HepG2 (cell line): ENCODE measurements around the gene GAD2. TPM values are rescaled to one million over a fixed set of nuclear protein-coding genes. Genes with fewer than 3 reads are reported as not detected.

ENCODE experiments used
- ATAC-seq: fragments of 200-7000 bp; cut with Tn5 transposase; 3 replicates; pipeline ENCODE4 v1.9.1; 2020; ENCODE audit warnings: mild to moderate bottlenecking, moderate library complexity
- BruUV-seq: library from RNA; stranded (reverse); fragments of 400-500 nt; replicated peaks from 2 replicates; lab custom pipeline; 2021; lab: Mats Ljungman, UMichigan
- CTCF ChIA-PET: fragments of 300-600 bp; formaldehyde crosslinking; extraction: SDS; loops from one replicate; lab custom pipeline; 2021; ENCODE audit warnings: low total read pairs, inconsistent platforms, low intra/inter-chr PET ratio; lab: Yijun Ruan, JAX
- POLR2A ChIA-PET: fragments of 350-600 bp; sonication (Branson Sonifier 250); formaldehyde crosslinking; loops from one replicate; lab custom pipeline; 2020; ENCODE audit warnings: antibody characterized with exemption, inconsistent platforms; lab: Yijun Ruan, JAX
- DNase-seq: peaks from one replicate; pipeline ENCODE4 v3.0.0-alpha.2; 2015; ENCODE audit warnings: low spot score
- FAIRE-seq: peaks from 3 replicates; lab custom pipeline; 2011; peaks lifted over from hg19 to GRCh38; lab: Jason Lieb, UNC
- H2AFZ ChIP-seq: one replicate; pipeline ENCODE4 v1.6.1; 2011; ENCODE audit warnings: low read length, inconsistent platforms
- H3K27ac ChIP-seq: fragments of 300-600 bp; 3 replicates; pipeline ENCODE4 v1.8.0; 2011; ENCODE audit warnings: mixed run types, mild to moderate bottlenecking, mixed read lengths, low read length, inconsistent platforms; ENCODE audit not compliant: insufficient read depth; ENCODE audit errors: extremely low read length
- H3K27me3 ChIP-seq, 2 experiments: fragments of 200-600 bp in 1 of 2; 2 replicates in 1 of 2; 3 replicates in 1 of 2; pipeline versions ENCODE4 v1.6.0 to v1.8.0; 2011; ENCODE audit warnings: low read length in 2 of 2, mild to moderate bottlenecking in 2 of 2, moderate library complexity in 2 of 2, inconsistent platforms in 1 of 2; ENCODE audit not compliant: insufficient read depth in 2 of 2, control insufficient read depth in 1 of 2
- H3K36me3 ChIP-seq, 2 experiments: fragments of 200-600 bp in 1 of 2; replicated peaks in 1 of 2; 2 replicates in 1 of 2; 3 replicates in 1 of 2; pipeline versions ENCODE4 v1.5.1 to v1.8.0; 2011; ENCODE audit warnings: low read length in 2 of 2, inconsistent platforms in 1 of 2; ENCODE audit not compliant: insufficient read depth in 2 of 2, control insufficient read depth in 1 of 2
- H3K4me1 ChIP-seq: 2 replicates; pipeline ENCODE4 v1.5.1; 2012; ENCODE audit warnings: low read length, inconsistent platforms; ENCODE audit not compliant: insufficient read depth
- H3K4me2 ChIP-seq: 2 replicates; pipeline ENCODE4 v1.6.0; 2011; ENCODE audit warnings: low read depth, low read length, inconsistent platforms
- H3K4me3 ChIP-seq, 3 experiments: fragments of 200-600 bp in 1 of 3; sonication (generic), shearing (Covaris generic) in 1 of 3; replicated peaks in 1 of 3; 2 replicates each; pipeline ENCODE4 v1.5.1; 2011 to 2016; ENCODE audit warnings: low read length in 3 of 3, inconsistent platforms in 2 of 3, low read depth in 2 of 3, mild to moderate bottlenecking in 2 of 3, control low read depth in 1 of 3, mixed read lengths in 1 of 3; ENCODE audit not compliant: insufficient read depth in 1 of 3
- H3K79me2 ChIP-seq: one replicate; pipeline ENCODE4 v1.6.1; 2011; ENCODE audit warnings: low read length, inconsistent platforms; ENCODE audit not compliant: insufficient read depth
- H3K9ac ChIP-seq: 2 replicates; pipeline ENCODE4 v1.6.0; 2011; ENCODE audit warnings: mild to moderate bottlenecking, low read depth, low read length, inconsistent platforms; ENCODE audit not compliant: insufficient read depth
- H3K9me3 ChIP-seq: 2 replicates; pipeline ENCODE4 v1.5.1; 2012; ENCODE audit warnings: mild to moderate bottlenecking, low read length
- H4K20me1 ChIP-seq: 2 replicates; pipeline ENCODE4 v1.6.0; 2011; ENCODE audit warnings: inconsistent platforms, mild to moderate bottlenecking, low read length, moderate library complexity; ENCODE audit not compliant: insufficient read depth
- ARNTL ChIP-seq: sonication (generic); formaldehyde crosslinking; IDR thresholded peaks from 2 replicates; pipeline ENCODE4 v1.4.0; 2020; ENCODE audit warnings: mild to moderate bottlenecking, missing genetic modification reagents
- ATF7 ChIP-seq, 2 experiments: fragments of 450-650 bp in 1 of 2; sonication (generic) in 1 of 2; formaldehyde crosslinking in 1 of 2; IDR thresholded peaks; 2 replicates each; pipeline versions ENCODE4 v1.4.0 to v1.6.1; 2016 to 2020; ENCODE audit warnings: antibody characterized with exemption in 1 of 2, mild to moderate bottlenecking in 1 of 2, missing genetic modification reagents in 1 of 2
- DNMT1 ChIP-seq: sonication (generic); formaldehyde crosslinking; IDR thresholded peaks from 2 replicates; pipeline ENCODE4 v1.5.1; 2020; ENCODE audit warnings: mild to moderate bottlenecking, missing genetic modification reagents
- FIP1L1 ChIP-seq: fragments of 200-400 bp; formaldehyde crosslinking; IDR thresholded peaks from 2 replicates; pipeline ENCODE4 v1.6.1; 2018; ENCODE audit warnings: low read depth, mild to moderate bottlenecking, low read length, moderate library complexity, borderline replicate concordance; ENCODE audit not compliant: insufficient read depth
- FOXJ3 ChIP-seq: sonication (generic); formaldehyde crosslinking; IDR thresholded peaks from 2 replicates; pipeline ENCODE4 v1.4.0; 2020; ENCODE audit warnings: missing genetic modification reagents, mild to moderate bottlenecking, borderline replicate concordance
- HMGXB4 ChIP-seq, 2 experiments: sonication (generic) in 1 of 2; formaldehyde crosslinking in 1 of 2; IDR thresholded peaks; 2 replicates each; pipeline versions ENCODE4 v1.4.0 to v1.6.1; 2018 to 2020; ENCODE audit warnings: missing genetic modification reagents in 2 of 2, borderline replicate concordance in 1 of 2, low read depth in 1 of 2, mild to moderate bottlenecking in 1 of 2, missing biosample characterization in 1 of 2
- KAT2B ChIP-seq: fragments of 150-350 bp; IDR thresholded peaks from 2 replicates; pipeline ENCODE4 v1.6.1; 2014; ENCODE audit warnings: low read depth, low read length, borderline replicate concordance
- NCOR1 ChIP-seq: fragments of 200-600 bp; sonication (generic); IDR thresholded peaks from 2 replicates; pipeline ENCODE4 v1.7.0; 2017; ENCODE audit warnings: antibody characterized with exemption, low read length, borderline replicate concordance
- NFE2L1 ChIP-seq: sonication (generic); formaldehyde crosslinking; IDR thresholded peaks from 2 replicates; pipeline ENCODE4 v1.4.0; 2020; ENCODE audit warnings: missing genetic modification reagents, mild to moderate bottlenecking, borderline replicate concordance
- TCF7L2 ChIP-seq: IDR thresholded peaks from 2 replicates; pipeline ENCODE4 v1.6.1; 2011; ENCODE audit warnings: mild to moderate bottlenecking, low read depth, low read length, moderate library complexity
- ZFP91 ChIP-seq: sonication (generic); formaldehyde crosslinking; IDR thresholded peaks from 2 replicates; pipeline ENCODE4 v1.9.0; 2022; ENCODE audit warnings: missing genetic modification reagents, mild to moderate bottlenecking, borderline replicate concordance
- ZSCAN31 ChIP-seq: sonication (generic); formaldehyde crosslinking; IDR thresholded peaks from 2 replicates; pipeline ENCODE4 v1.5.0; 2020; ENCODE audit warnings: low read depth, mild to moderate bottlenecking, missing genetic modification reagents
- WGBS: methylation state at CpG from one replicate; pipeline ENCODE4 v1.1.6; 2017; ENCODE audit warnings: low lambda C conversion rate; 5-methylcytosine and 5-hydroxymethylcytosine counted together
- in situ Hi-C: cut with HindIII; loops from 2 replicates; pipeline ENCODE4 v1.10.0; 2017; ENCODE audit warnings: low pct_unique_long_range_greater_than_20kb; ENCODE audit not compliant: extremely low pct_ligation_motif_present
- intact Hi-C: fragments of 100-400 bp; cut with micrococcal nuclease; formaldehyde crosslinking; loops from one replicate; pipeline ENCODE4 v1.10.0; 2022; ENCODE audit not compliant: unreplicated experiment
- polyA plus RNA-seq, 8 experiments: library from polyadenylated mRNA; depleted of rRNA in 3 of 8; stranded (reverse) in 7 of 8; unstranded in 1 of 8; fragments of >200 nt; fragmentation: Illumina TruSeq in 4 of 8; extraction: Trizol in 4 of 8; gene quantifications; 2 replicates each; pipeline versions ENCODE4 v1.2.1 to v1.2.3, GENCODE V29; 2011 to 2016; ENCODE audit warnings: low read depth in 4 of 8, missing spikeins in 1 of 8, mixed read lengths in 1 of 8; ENCODE audit not compliant: insufficient read depth in 1 of 8
- total RNA-seq, 5 experiments: library from RNA; depleted of rRNA; stranded (reverse); fragments of >200 nt; fragmentation: Illumina TruSeq; extraction: Trizol; gene quantifications; 2 replicates each; pipeline ENCODE4 v1.2.3, GENCODE V29; 2016; ENCODE audit warnings: low read depth in 1 of 5

The GAD2 gene
- total and polyA plus RNA-seq, 2 of the 13 experiments (the other 11 are each of a cell fraction or from before 2014, with no cell fraction given): not detected

- Histone ChIP-seq H3K4me3 (no peak overlapping the region), H3K27ac (no peak overlapping the region), H3K79me2 (no peaks in the 10 kb centered on the region), H3K4me1 (no peaks in the 10 kb centered on the region), H3K36me3 (no peaks in the 10 kb centered on the region), H3K9me3 (no peaks in the 10 kb centered on the region), H3K9ac (no peak overlapping the region), H4K20me1 (no peaks in the 10 kb centered on the region), H2AFZ (no peak overlapping the region), H3K4me2 (no peak overlapping the region), H3K27me3 (peaks cover 0 to 10% of the 10 kb centered on the region in 2 experiments; a peak in 1 of 5 replicates)
- ATAC-seq (no peak), FAIRE-seq (no peak), DNase-seq (no peak)
- WGBS: 5% methylated on average over 5 of the region's 5 CpGs
- intact Hi-C loops (no loop called here), in situ Hi-C loops (no loop called here)
- CTCF ChIA-PET: no interaction called here
- no TSS peak for BruUV-seq
- POLR2A ChIA-PET: no interaction called here
- TF ChIP-seq ZSCAN31 (CRISPR knock-in tag) (no peak), KAT2B (no peak), ATF7 (IDR thresholded peaks at IDR 0.05) (no peak), ATF7 (CRISPR knock-in tag; IDR thresholded peaks at IDR 0.05) (no peak), NCOR1 (no peak), NFE2L1 (CRISPR knock-in tag) (no peak), FOXJ3 (CRISPR knock-in tag) (no peak), DNMT1 (CRISPR knock-in tag) (no peak), ZFP91 (CRISPR knock-in tag) (no peak), ARNTL (CRISPR knock-in tag) (no peak), FIP1L1 (no peak), HMGXB4 (CRISPR knock-in tag; IDR thresholded peaks at IDR 0.05; ENCODE audit: borderline replicate concordance in 1 of 2, low read depth in 1 of 2) (no peak), TCF7L2 (no peak)
Observed at GRCh38 chr10:26318672-26319071, 102.1 kb downstream of the GAD2 start.
